ENCODE measurements around the gene EPS8.

DNA sequence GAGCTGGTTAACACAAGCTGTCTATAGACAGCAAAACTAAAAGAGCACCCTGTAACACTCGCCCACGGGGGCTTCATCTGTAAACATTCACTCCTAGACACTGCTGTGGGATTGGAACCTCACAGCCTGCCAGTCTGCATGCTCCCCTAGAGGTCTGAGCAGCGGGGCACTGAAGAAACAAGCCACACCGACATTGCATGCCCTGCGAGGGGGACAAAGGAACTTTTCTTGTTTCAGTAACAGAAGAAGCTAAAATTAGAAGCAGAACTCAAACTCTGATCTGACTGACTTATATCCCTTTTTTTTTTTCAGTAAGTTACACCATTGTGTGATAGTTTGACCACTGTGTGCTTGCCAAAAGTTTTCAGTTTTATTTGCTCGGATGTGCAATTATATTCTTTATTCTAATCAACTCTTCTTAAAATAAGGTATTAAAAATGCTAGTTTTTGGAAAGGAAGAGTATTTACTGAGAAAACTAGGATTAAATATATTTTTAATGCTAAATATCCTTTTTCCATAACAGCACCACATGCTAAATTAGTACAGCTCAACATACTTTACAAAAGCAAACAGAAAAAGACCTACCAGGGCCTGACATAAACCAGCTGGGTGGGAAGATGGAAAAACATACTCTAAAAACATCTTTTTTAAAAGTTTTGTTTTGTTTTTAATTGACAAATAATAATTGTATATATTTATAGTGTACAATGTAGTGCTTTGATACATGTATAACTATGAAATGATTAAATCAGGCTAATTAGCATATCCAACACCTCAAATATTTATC, 100.2 kb downstream of the EPS8 start:
- TF ChIP-seq CTCF (IDR thresholded peaks at IDR 0.05) (no peak), POLR2A (IDR thresholded peaks at IDR 0.05) (no peak)
